WI38 (cell line): ENCODE results near the gene AHRR.

Experiments used
- H3K4me3 ChIP-seq: 2 replicates; pipeline ENCODE4 v1.5.1; 2011; ENCODE audit warnings: low read depth, mild to moderate bottlenecking, control low read depth, low read length
- TF ChIP-seq, protein P1 (sequence below): IDR thresholded peaks from 2 replicates; pipeline ENCODE4 v1.5.1; 2012; ENCODE audit warnings: low read depth, mild to moderate bottlenecking, control low read depth, low read length

The AHRR gene

DNA sequence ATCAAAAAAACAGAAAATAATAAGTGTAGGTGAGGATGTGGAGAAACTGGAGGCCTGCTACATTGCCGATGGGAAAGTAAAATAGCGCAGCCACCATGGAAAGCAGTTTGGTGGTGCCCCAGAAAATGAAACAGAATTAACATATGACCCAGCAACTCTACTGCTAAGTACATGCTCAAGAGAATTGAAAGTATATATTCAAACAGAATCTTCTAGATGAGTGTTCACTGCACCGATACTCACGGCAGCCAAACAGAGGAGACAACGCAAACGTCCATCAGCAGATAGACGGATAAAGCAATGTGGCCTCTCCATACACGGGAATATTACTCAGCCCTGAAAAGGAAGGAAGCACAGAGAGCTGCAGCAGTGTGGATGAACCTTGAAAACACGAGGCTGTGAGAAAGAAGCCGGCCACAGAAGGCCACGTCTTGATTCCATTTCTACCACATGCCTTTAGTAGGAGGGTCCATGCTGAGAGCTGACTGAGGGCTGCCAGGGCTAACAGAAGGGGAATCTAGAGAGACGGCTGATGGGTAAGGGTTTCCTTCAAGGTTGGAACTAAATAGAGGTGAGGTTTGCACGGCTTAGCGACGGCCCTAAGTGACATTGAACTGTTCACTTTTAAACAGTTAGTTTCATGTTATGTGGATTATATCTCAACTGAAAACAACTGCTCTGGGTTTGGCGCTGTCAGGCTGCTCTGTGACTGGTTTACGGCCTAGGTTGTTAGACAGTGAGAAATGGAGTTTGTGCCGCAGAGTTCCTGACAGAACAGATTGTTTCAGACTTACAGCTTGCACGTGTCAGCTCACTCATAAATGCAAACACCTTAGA, 29.8 kb downstream of the AHRR start:
- TF ChIP-seq, protein P1, sequence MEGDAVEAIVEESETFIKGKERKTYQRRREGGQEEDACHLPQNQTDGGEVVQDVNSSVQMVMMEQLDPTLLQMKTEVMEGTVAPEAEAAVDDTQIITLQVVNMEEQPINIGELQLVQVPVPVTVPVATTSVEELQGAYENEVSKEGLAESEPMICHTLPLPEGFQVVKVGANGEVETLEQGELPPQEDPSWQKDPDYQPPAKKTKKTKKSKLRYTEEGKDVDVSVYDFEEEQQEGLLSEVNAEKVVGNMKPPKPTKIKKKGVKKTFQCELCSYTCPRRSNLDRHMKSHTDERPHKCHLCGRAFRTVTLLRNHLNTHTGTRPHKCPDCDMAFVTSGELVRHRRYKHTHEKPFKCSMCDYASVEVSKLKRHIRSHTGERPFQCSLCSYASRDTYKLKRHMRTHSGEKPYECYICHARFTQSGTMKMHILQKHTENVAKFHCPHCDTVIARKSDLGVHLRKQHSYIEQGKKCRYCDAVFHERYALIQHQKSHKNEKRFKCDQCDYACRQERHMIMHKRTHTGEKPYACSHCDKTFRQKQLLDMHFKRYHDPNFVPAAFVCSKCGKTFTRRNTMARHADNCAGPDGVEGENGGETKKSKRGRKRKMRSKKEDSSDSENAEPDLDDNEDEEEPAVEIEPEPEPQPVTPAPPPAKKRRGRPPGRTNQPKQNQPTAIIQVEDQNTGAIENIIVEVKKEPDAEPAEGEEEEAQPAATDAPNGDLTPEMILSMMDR = no peak
- H3K4me3 ChIP-seq = no peak overlapping the region

DNA sequence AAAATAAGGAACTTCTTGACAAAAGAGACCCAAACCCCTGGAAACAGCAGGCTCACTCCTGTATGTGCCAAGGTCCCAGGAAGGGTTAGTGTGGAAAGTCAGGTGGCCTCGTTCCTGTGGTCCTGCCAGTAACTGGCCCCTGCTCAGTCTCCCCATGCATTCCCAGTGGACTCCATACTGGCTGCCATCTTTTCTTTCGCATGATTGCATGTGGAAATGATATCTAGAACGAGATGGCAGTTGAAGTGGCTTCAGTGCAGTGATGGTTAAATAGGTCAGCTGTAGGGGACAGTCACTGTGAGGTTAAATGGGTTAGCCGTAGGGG, 30.4 kb downstream of the AHRR start:
- TF ChIP-seq, protein P1 = no peak
- H3K4me3 ChIP-seq = no peak overlapping the region

DNA sequence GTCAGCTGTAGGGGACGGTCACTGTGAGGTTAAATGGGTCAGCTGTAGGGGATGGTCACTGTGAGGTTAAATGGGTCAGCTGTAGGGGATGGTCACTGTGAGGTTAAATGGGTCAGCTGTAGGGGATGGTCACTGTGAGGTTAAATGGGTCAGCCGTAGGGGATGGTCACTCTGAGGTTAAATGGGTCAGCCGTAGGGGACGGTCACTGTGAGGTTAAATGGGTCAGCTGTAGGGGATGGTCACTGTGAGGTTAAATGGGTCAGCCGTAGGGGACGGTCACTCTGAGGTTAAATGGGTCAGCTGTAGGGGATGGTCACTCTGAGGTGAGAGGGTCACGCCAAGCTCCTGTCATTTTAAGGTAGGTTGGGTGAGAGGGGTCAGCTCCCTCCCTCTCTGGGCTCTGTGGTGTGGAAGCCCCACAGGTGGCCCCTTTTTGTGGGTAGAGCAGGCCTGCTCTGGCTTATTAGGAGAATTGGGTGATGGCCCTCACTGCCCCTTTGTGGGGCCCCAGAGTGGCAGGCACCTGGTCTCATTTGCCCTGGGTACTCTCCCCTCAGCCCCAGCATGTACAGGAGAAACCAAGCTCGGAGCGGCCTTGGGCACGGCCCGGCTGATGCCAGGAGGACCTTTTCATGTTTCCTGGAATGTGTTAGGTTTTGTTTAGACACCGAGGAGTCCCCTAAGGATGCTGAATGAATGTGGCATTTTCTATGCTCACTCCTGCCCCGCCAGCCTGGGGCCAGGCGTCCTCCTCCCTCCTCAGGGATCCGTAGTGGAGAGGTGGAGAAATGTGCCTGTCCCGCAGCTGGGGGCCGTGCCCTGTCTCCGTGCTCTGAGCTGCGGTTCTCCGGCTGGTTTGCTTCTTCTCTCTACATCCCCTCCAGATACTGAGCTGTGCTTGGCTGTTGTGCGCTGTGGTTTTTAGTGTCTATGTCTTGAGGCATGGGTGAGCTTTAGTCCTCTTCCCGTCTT, 31.4 kb downstream of the AHRR start:
- no peak overlapping the region for H3K4me3 ChIP-seq
- TF ChIP-seq, protein P1 = no peak

DNA sequence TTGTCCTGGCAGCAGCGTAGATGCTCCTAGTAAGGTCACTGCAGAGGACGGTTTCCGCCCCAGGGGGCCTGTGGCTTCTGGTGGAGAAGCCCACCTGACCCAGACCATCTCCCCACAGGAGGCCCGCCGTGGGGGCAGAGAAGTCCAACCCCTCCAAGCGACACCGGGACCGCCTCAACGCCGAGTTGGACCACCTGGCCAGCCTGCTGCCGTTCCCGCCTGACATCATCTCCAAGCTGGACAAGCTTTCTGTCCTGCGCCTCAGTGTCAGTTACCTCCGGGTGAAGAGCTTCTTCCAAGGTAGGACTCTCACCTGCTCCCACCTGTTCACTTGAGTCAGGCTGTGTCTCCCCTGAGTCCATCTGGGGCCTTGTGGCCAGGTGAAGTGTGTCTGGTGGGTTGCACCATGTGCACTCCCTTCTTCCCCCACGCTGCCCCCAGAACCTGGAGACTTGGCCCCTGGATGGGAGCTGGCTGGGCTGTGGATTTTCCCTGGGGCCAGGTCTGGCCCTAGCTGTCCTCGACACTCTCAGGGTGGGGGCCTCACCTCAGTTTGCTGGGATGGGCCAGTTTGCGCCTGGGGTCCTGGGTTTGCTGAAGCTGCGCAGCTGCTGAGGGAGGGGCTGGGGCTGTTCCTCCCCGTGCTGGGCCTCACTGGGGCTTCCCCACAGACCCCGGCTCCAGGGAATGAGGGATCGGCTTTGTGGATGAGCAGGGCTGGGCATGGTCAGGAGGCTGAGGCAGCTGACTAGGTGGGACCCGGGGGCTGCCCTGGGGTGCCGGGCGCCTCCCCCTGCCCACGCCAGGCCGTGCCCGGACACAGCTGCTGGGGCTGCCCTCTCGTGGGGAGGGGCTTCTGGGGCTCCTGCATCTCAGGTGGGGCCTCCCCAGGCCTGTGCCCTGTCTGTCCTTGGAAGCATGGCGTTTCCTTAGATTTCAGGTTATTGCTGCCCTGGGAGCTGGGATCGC, 32.4 kb downstream of the AHRR start:
- no peak overlapping the region for H3K4me3 ChIP-seq
- TF ChIP-seq, protein P1 = no peak

DNA sequence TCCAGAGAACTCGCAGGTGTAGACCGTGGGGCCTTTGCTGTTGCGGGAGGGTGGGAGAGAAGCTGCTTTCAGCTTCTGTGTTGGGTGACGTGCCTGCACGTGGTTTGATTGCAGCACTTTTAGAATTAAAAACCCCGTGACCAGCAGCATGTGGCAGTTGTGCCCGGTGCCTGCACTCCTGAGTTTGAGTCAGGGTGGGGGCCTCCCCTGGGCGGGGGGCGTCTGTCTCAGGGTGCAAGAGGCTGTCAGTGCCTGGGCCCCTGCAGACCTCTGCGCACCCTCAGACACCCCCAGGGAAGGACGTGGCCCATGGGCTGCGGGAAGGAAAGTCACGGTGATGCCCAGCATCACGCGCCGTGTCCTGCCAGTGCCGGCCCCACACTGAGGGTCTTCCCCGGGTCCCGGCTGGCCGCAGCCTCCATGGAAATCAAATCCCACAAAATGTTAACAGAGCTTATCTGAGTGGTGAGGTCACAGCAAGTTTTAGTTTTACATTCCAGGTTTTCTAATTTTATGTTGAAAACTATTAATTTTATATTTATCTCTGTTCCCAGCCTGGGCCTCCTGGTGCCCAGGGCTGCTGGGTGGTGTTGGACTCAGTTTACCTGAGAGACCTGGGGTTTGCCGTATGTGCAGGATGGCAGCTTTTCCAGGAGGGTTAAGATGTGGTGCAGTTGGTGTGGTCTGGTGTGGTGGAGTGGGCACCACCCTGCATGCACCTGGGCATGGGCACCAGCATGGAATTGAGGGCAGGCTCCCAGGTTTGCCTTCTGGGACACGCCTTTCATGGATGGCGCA, 33.3 kb downstream of the AHRR start:
- H3K4me3 ChIP-seq = no peak overlapping the region
- TF ChIP-seq, protein P1 = no peak

DNA sequence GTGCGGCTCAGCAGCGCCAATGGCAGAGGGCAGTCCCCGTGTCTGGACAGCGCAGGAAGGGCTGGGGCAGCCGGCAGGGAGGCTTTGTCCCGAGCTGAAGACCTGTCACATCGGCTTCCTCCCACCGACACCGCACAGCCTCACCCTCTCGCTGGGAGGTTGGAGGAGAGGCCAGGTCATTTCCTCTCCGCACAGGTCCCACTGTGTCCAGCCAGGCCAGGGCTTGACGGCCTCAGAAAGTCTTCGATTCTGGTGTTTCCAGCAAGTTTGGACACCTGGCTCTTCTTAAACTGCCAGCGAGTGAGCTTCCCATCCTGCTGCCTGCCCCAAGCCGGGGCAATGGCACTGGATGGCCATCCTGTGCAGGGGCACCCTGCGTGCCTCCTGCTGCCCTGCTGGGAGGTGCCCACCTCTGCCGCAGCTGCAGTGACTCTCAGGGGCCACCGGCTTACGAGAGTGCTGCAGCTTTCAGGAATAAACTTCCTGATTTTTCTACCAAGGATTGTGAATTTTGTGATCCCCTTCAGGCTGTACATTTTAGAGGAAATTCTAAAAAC, 33.9 kb downstream of the AHRR start:
- H3K4me3 ChIP-seq = no peak overlapping the region
- TF ChIP-seq, protein P1 = no peak
